Skin epidermis (tissue), 12 donors: ENCODE results near the gene FUOM.
A peak's percentile ranks its signal among the peaks of the same experiment; 100 is the strongest.

Source experiments
- H3K27ac ChIP-seq, 21 experiments: fragments of 200-600 bp; sonication (generic) in 11 of 21; one replicate each; pipeline ENCODE4 v1.5.0; 2020; ENCODE audit warnings: mild to moderate bottlenecking in 3 of 21, inconsistent platforms in 2 of 21, moderate library complexity in 2 of 21
- H3K4me3 ChIP-seq, 7 experiments: fragments of 200-600 bp; sonication (generic) in 2 of 7; one replicate each; pipeline ENCODE4 v1.5.0; 2020; ENCODE audit warnings: inconsistent platforms in 2 of 7, mild to moderate bottlenecking in 2 of 7, moderate library complexity in 1 of 7

The FUOM gene

DNA sequence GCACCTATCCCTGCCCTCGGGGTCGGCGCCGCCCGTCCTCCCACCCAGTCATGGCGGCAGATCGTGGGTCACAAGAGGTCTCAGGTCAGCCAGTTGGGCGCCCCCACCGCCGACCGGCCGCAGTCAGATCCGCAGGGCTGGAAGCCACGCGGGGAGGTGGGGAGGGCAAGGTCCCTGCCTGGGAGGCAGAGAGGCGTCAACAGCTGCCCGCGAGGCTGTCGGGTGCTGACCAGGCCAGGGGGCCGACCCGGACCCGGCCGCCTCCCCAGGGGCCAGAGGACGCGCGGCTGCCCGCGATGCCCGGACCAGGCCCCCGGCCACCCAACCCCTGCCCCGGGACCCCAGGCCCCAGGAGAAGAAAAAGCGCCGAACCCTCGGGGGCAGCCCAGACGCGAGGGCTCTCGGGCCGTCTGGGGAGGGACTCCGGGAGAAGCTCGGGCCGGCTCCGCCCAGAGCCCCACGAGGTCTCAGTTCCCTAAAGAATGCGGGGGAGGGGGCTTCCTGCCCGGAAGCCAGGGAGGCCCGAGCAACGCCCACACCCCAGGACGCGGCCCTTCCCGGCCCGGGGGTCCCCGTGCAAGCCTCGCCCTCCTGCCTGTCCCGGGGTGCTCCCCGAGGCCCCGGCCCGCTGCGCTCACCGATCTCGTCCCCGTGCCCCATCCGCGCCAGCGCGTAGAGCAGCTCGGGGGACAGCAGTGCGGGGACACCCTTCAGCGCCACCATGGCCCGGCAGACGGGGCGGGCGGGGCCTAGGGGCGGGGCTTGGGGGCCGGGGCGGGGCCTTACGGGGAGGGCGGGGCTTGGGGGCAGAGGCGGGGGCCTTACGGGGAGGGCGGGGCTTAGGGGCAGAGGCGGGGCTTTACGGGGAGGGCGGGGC lies at the start of gene FUOM:
Gene FUOM (minus strand): TSS at position 735 of the 877 bp plus-strand sequence. CDS start 12 bp downstream, at position 723.
- H3K27ac ChIP-seq, result peak within 1 kb of the TSS in 20 of 21 experiments; percentile 4 to 86 (median 69)
- H3K4me3 ChIP-seq, result peak within 1 kb of the TSS; percentile 37 to 75 (median 58)

DNA sequence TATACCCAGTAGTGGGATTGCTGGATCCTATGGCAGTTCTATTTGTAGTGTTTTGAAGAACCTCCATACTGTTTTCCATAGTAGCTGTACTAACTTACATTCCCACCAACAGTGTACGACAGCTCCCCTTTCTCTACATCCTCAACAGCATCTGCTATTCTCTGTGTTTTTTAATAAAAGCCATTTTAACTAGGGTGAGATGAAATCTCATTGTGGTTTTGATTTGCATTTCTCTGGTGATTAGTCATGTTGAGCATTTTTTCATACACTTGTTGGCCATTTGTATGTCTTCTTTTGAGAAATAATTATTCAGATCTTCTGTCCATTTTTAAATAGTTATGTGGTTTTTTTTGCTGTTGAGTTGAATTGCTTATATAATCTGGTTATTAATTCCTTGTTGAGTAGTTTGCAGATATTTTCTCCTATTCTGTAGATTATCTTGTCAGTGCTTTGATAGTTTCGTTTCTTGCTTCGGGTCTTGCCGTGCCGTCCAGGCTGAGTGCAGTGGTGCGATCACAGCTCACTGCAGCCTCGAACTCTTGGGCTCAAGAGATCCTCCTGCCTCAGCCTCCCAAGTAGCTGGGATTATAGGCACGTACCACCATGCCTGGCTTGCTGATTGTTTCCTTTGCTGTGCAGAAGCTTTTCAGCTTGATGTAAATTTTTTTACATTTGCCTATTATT lies 48.2 kb upstream of the FUOM start:
- Histone ChIP-seq H3K27ac (peak overlapping the region in 2 of 21 experiments; percentile 7 to 21), H3K4me3 (no peak overlapping the region)

GRCh38 chr10:133405272-133405671 lies 47.5 kb upstream of the FUOM start:
- Histone ChIP-seq H3K27ac (no peak overlapping the region), H3K4me3 (no peak overlapping the region)

- H3K27ac ChIP-seq, result no peak overlapping the region
Observed at GRCh38 chr10:133403784-133404183, 46.0 kb upstream of the FUOM start.

GRCh38 chr10:133403359-133403758 lies 45.5 kb upstream of the FUOM start:
- no peak overlapping the region for H3K27ac ChIP-seq
- no peak overlapping the region for H3K4me3 ChIP-seq

More at GRCh38 chr10:133403784-133404183, 46.0 kb upstream of the FUOM start:
- H3K4me3 ChIP-seq, result no peak overlapping the region

DNA sequence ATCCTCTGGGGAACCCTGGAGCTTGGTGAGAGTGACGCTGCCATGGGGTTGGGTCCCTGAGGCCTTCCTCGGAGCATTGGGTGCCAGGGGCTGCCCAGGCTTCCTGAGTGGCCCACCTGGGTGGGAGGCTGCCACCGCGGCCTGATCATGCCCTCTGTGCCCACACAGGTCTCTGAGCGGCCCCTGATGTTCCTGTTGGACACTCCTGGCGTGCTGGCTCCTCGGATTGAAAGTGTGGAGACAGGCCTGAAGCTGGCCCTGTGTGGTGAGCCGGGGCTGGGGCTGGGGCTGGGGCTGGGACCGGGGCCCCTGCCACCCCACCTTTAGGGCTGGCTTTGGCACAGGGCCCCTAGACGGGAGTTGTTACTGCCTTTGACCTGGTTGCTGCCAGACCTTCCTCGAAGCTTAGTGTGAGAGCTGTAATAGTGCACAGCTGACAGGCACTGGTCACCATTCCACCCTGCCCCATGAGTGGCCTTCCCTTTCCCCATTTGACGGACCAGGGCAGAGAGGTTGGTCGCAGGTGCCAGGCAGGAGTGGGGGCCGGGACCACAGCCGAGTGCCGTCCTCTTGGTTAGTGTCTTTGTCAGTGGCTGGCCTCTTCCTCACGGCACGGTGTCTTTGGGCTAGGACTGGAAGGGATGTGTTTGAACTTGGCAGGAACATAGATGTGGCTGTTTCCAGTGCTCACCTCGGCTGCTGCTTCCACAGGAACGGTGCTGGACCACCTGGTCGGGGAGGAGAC lies 44.3 kb upstream of the FUOM start:
- Histone ChIP-seq H3K27ac (peak overlapping the region in 2 of 21 experiments; percentile 38 to 81), H3K4me3 (no peak overlapping the region)

GRCh38 chr10:133401500-133401899 lies 43.7 kb upstream of the FUOM start:
- peak overlapping the region in 4 of 21 experiments; percentile 42 to 81 (median 64) for H3K27ac ChIP-seq
- no peak overlapping the region for H3K4me3 ChIP-seq

DNA sequence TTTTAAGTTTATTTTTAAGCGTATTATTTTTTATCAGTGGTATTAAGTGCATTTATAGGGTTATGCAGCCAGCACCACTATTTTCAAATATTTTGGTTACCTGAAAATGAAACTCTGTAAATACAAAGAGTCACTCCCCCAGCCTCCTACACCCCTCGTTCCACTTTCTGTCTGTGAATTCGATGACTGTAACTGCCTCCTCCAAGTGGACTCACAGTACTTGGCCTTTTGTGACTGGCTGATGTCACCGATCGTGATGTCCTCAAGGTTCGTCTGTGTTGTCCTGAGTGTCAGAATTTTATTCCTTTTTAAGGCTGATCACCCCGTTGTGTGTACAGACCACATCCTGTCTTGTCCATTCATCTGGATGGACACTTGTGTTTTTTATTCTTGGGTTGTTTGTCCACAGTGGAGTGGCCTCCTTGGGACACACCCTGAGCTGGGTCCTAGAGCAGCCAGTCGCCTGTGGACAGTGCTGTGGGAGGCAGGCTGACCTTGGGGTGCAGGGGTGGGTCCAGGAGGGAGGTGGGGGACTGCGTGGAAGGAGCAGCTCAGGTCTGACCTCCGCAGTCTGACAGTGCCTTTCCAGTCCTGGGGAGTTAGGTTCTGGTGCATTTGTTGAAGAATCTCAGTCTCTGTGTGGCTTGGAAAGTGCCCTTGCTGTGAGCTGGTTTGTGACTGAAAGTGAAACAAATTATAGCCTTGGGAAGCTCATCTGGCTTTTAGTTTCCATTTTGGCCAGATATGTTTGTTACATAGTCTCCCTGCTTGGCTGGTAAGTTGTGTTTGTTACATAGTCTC lies 43.0 kb upstream of the FUOM start:
- Histone ChIP-seq H3K27ac (peak overlapping the region in 4 of 21 experiments; percentile 14 to 81 (median 64)), H3K4me3 (no peak overlapping the region)

- no peak overlapping the region for H3K27ac ChIP-seq
- H3K4me3 ChIP-seq, result no peak overlapping the region
Observed at GRCh38 chr10:133399123-133399601, 41.3 kb upstream of the FUOM start.

- Histone ChIP-seq H3K4me3 (no peak overlapping the region), H3K27ac (no peak overlapping the region)
Observed at GRCh38 chr10:133397938-133398337, 40.1 kb upstream of the FUOM start.

DNA sequence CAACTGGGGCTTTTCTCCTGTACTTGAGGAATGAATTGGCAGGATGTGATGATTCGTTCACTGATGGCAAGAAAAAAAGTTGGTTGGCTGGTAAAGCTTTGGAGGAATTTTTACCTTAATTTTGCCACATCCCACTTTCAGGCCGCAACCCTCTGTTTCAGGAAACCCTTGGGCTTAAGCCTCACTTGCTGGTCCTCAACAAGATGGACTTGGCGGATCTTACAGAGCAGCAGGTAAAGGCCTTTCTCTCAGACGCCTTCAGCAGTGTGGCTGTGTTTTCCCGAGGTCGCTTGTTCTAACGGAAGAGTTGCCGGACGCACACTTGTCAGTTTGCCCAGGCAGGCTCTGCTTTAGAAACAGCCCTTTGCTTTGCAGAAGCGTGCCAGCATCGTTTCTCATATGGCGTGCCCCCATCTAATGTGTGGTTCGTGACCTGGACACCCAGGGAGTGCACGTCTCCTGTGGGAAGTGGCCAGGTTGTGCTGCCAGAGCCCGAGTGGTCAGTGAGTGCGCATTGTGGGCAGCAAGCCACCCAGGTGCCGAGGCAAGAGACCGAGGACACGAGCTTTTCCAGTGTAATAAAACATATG lies 38.3 kb upstream of the FUOM start:
- no peak overlapping the region for H3K4me3 ChIP-seq
- no peak overlapping the region for H3K27ac ChIP-seq

DNA sequence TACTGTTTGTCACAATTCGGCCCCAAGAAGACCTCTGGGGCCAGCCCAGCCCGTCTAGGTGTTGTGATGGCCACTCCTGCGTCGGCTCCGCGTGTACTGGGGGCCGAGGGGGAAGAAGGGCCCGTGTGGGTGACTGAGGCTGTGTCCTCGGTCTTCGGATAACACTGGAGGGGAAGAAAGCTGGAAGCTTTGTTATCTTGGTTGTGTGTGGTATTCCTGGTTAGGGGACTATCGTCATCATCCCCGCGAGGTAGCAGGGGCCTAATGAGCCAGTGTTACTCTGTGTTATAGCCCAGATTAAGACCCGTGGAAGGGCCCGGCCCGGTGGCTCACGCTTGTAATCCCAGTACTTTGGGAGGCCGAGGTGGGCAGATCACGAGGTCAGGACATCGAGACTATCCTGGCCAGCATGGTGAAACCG lies 37.0 kb upstream of the FUOM start:
- H3K4me3 ChIP-seq, result peak overlapping the region; percentile 59 to 99 (median 90)
- H3K27ac ChIP-seq, result peak overlapping the region; percentile 63 to 96 (median 91)

DNA sequence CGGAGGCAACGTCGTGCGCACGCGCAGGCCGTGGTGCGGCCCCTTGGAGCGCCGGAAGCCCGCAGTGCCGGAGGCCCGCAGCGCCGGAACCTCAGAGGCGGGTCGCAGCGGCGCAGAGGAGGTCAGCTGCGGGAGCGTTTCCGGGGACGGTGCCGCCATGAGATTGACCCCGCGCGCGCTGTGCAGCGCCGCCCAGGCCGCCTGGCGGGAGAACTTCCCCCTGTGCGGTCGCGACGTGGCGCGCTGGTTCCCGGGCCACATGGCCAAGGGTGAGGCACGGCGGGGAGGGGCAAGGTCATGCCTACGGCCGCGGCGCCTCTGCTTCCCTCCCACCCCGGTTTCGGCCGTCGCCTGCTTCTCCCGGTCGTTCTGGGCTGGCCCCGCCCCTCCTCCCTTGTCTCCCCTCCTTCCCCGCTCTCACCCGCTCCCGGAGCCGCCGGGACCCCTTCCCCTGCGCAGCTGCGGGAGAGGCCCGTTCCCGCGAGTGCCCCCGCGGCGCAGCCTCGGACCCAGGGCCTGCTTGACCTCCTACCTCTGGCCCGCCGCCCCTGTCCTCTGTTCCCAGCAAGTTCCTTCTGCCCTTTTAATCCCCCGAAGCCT lies 36.3 kb upstream of the FUOM start, which contains the start of gene MTG1:
Gene MTG1 (plus strand): TSS at position 94 of the 600 bp plus-strand sequence. CDS start 64 bp downstream, at position 158.
- H3K27ac ChIP-seq, result peak within 1 kb of the TSS; percentile 63 to 97 (median 91)
- peak within 1 kb of the TSS; percentile 59 to 99 (median 90) for H3K4me3 ChIP-seq

- Histone ChIP-seq H3K27ac (peak overlapping the region in 16 of 21 experiments; percentile 25 to 96 (median 90)), H3K4me3 (peak overlapping the region; percentile 59 to 99 (median 90))
Observed at GRCh38 chr10:133393401-133394063, 35.7 kb upstream of the FUOM start.

DNA sequence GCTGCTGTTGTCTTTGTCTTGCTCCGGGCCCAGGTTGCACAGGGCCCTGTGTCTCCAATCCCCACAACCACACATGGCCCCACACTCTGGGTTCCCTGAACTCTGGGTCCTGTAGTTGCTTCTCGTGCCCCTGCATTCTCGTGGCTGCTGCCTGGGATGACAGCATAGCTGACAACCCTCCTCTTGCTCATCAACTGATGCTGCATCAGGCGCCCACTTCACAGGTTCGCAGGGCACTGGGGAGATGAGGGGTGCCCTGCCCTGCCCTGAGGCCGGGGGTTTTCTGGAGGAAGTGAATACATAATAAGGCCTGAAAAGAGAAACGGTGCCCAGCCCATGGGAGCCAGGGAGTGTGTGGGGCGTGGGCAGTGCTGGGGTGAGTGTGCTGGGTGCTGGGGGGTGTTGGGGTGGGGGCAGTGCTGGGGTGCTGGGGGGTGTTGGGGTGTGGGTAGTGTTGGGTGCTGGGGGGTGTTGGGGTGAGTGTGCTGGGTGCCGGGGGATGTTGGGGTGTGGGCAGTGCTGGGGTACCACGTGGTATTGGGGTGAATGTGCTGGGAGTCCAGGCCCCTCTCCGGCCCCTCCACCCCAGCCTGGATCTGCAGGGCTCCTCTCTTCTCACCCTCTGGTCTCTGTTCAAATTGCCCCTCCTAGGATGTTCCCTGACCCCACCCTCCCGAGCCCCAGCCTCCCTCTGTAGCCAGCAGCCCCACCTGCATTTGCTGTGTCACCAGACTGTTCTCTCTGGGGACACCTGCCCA lies 34.1 kb upstream of the FUOM start:
- Histone ChIP-seq H3K27ac (peak overlapping the region in 6 of 21 experiments; percentile 5 to 97 (median 34)), H3K4me3 (no peak overlapping the region)

DNA sequence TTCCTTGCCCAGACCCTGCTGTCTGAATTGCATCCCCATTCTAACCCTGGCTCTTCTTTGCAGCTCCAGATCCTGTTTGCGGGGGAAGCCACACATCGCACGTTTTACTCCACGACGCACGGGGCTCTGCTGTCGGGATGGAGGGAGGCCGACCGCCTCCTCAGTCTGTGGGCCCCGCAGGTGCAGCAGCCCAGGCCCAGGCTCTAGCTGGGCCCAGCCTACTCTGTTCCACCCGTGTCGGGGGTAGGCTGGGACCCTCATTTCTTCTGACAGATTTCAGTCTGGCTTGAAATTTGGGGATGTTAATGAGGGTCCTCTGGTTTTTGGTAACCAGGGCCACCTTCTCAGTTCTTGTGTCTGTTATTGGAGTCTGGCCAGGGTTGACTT lies 33.4 kb upstream of the FUOM start:
- Histone ChIP-seq H3K27ac (peak overlapping the region in 8 of 21 experiments; percentile 4 to 97 (median 46)), H3K4me3 (no peak overlapping the region)
